ENCODE data around the gene MYD88. TPM values are rescaled to one million over a fixed set of nuclear protein-coding genes. Genes with fewer than 3 reads are reported as not detected.

Gene MYD88
- total and polyA plus RNA-seq, 2 donors from 2014 or later: 20.8 to 34.5 TPM

- Histone ChIP-seq H3K9ac (ENCODE audit: low read length in 3 of 3) (no peak overlapping the region), H3K36me3 (ENCODE audit: control insufficient read depth in 2 of 3, insufficient read depth in 3 of 3, low read length in 3 of 3) (no peaks in the 10 kb centered on the region), H3K27me3 (ENCODE audit: control insufficient read depth, insufficient read depth, low read length) (no peaks in the 10 kb centered on the region), H3K9me3 (ENCODE audit: control insufficient read depth in 2 of 3, insufficient read depth in 1 of 3, low read length in 3 of 3) (no peaks in the 10 kb centered on the region), H3K4me3 (ENCODE audit: low read length in 3 of 3) (no peak overlapping the region), H3K4me1 (ENCODE audit: control insufficient read depth in 2 of 3, insufficient read depth in 2 of 3, low read depth in 1 of 3, low read length in 3 of 3) (no peaks in the 10 kb centered on the region), H3K27ac (ENCODE audit: low read depth in 2 of 2, low read length in 2 of 2) (no peak overlapping the region)
- peak in 1 of 5 donors; percentile 11 for DNase-seq
- intact Hi-C loops (cut with DNase I): no loop called here
- no peak for FAIRE-seq
- no peak for TF ChIP-seq CTCF (IDR thresholded peaks at IDR 0.05; ENCODE audit: borderline replicate concordance, extremely low read depth, insufficient read depth)
These were observed 27.3 kb upstream of the MYD88 start for GRCh38 chr3:38111201-38111600.

- Histone ChIP-seq H3K4me3 (ENCODE audit: low read length in 3 of 3) (no peak overlapping the region), H3K27ac (ENCODE audit: low read depth in 2 of 2, low read length in 2 of 2) (no peak overlapping the region), H3K4me1 (ENCODE audit: control insufficient read depth in 2 of 3, insufficient read depth in 2 of 3, low read depth in 1 of 3, low read length in 3 of 3) (no peaks in the 10 kb centered on the region), H3K9ac (ENCODE audit: low read length in 3 of 3) (no peak overlapping the region), H3K9me3 (ENCODE audit: control insufficient read depth in 2 of 3, insufficient read depth in 1 of 3, low read length in 3 of 3) (no peaks in the 10 kb centered on the region), H3K36me3 (ENCODE audit: control insufficient read depth in 2 of 3, insufficient read depth in 3 of 3, low read length in 3 of 3) (no peaks in the 10 kb centered on the region), H3K27me3 (ENCODE audit: control insufficient read depth, insufficient read depth, low read length) (no peaks in the 10 kb centered on the region)
- DNase-seq: peak in 1 of 5 donors; percentile 19
- no peak for TF ChIP-seq CTCF (IDR thresholded peaks at IDR 0.05; ENCODE audit: borderline replicate concordance, extremely low read depth, insufficient read depth)
- FAIRE-seq: no peak
- intact Hi-C loops (cut with DNase I): no loop called here
These were observed 26.6 kb upstream of the MYD88 start for GRCh38 chr3:38111696-38112377.

GRCh38 chr3:38112378-38112761 lies 26.1 kb upstream of the MYD88 start:
- intact Hi-C loops (cut with DNase I): no loop called here
- Histone ChIP-seq H3K27ac (ENCODE audit: low read depth in 2 of 2, low read length in 2 of 2) (no peak overlapping the region), H3K4me3 (ENCODE audit: low read length in 3 of 3) (no peak overlapping the region), H3K36me3 (ENCODE audit: control insufficient read depth in 2 of 3, insufficient read depth in 3 of 3, low read length in 3 of 3) (no peaks in the 10 kb centered on the region), H3K4me1 (ENCODE audit: control insufficient read depth in 2 of 3, insufficient read depth in 2 of 3, low read depth in 1 of 3, low read length in 3 of 3) (no peaks in the 10 kb centered on the region), H3K9me3 (ENCODE audit: control insufficient read depth in 2 of 3, insufficient read depth in 1 of 3, low read length in 3 of 3) (no peaks in the 10 kb centered on the region), H3K9ac (ENCODE audit: low read length in 3 of 3) (no peak overlapping the region), H3K27me3 (ENCODE audit: control insufficient read depth, insufficient read depth, low read length) (no peaks in the 10 kb centered on the region)
- FAIRE-seq (no peak), DNase-seq (peak in 1 of 5 donors; percentile 19)
- no peak for TF ChIP-seq CTCF (IDR thresholded peaks at IDR 0.05; ENCODE audit: borderline replicate concordance, extremely low read depth, insufficient read depth)

All from kidney (tissue), 14 donors.